H1 (cell line): ENCODE measurements around the gene PHF1. TPM values are rescaled to one million over a fixed set of nuclear protein-coding genes. Genes with fewer than 3 reads are reported as not detected.

Experiments used
- CTCF ChIA-PET: fragments of 300-600 bp; sonication (Branson Sonifier 250); formaldehyde crosslinking; loops from one replicate; lab custom pipeline; 2021; ENCODE audit not compliant: partially characterized antibody; lab: Charles Lee
- POLR2A ChIA-PET: fragments of 300-600 bp; sonication (Branson Sonifier 250); formaldehyde crosslinking; loops from one replicate; lab custom pipeline; 2021; ENCODE audit warnings: inconsistent platforms; ENCODE audit not compliant: partially characterized antibody; lab: Charles Lee
- DNase-seq, 2 experiments: peaks; one replicate each; pipeline versions ENCODE4 v3.0.0 to v3.0.0-alpha.2; 2010 to 2022; ENCODE audit warnings: low spot score in 2 of 2, low read depth in 1 of 2, mixed read lengths in 1 of 2
- FAIRE-seq: peaks from 2 replicates; lab custom pipeline; 2011; peaks lifted over from hg19 to GRCh38; lab: Jason Lieb, UNC
- H2AFZ ChIP-seq: 2 replicates; pipeline ENCODE4 v1.8.1; 2012; ENCODE audit warnings: low read length, inconsistent platforms
- H2AK5ac ChIP-seq: 2 replicates; pipeline ENCODE4 v1.6.1; 2013; ENCODE audit warnings: low read depth, low read length
- H2BK120ac ChIP-seq: replicated peaks from 2 replicates; pipeline ENCODE3; 2013; ENCODE audit warnings: low read depth, low read length, inconsistent platforms
- H2BK12ac ChIP-seq: 2 replicates; pipeline ENCODE4 v1.6.1; 2013; ENCODE audit warnings: low read depth, low read length
- H2BK15ac ChIP-seq: 2 replicates; pipeline ENCODE4 v1.6.1; 2013; ENCODE audit warnings: low read length
- H2BK20ac ChIP-seq: 2 replicates; pipeline ENCODE4 v1.6.1; 2013; ENCODE audit warnings: low read length
- H2BK5ac ChIP-seq: 2 replicates; pipeline ENCODE4 v1.6.1; 2013; ENCODE audit warnings: low read depth, low read length
- H3K14ac ChIP-seq: 2 replicates; pipeline ENCODE4 v1.6.1; 2013; ENCODE audit warnings: inconsistent platforms; ENCODE audit not compliant: insufficient read length
- H3K18ac ChIP-seq: 2 replicates; pipeline ENCODE4 v1.6.1; 2013; ENCODE audit warnings: low read length; ENCODE audit errors: extremely low read depth
- H3K23ac ChIP-seq: 2 replicates; pipeline ENCODE4 v1.6.1; 2013; ENCODE audit warnings: inconsistent platforms; ENCODE audit not compliant: insufficient read length
- H3K23me2 ChIP-seq: 2 replicates; pipeline ENCODE4 v1.6.1; 2013; ENCODE audit warnings: low read depth, low read length
- H3K27ac ChIP-seq: 2 replicates; pipeline ENCODE4 v1.6.1; 2011; ENCODE audit warnings: low read depth, low read length, inconsistent platforms
- H3K27me3 ChIP-seq, 4 experiments: replicated peaks in 1 of 4; 1 replicate in 1 of 4; 2 replicates in 3 of 4; pipeline versions ENCODE4 v1.6.1 to v1.8.1; 2011 to 2013; ENCODE audit warnings: low read length in 3 of 4, mild to moderate bottlenecking in 3 of 4, inconsistent platforms in 2 of 4, mixed read lengths in 2 of 4, moderate library complexity in 1 of 4; ENCODE audit not compliant: control insufficient read depth in 3 of 4, insufficient read depth in 3 of 4; ENCODE audit errors: extremely low read depth in 1 of 4
- H3K36me3 ChIP-seq, 4 experiments: 2 replicates each; pipeline versions ENCODE4 v1.6.1 to v1.8.1; 2011 to 2013; ENCODE audit warnings: mild to moderate bottlenecking in 4 of 4, low read length in 3 of 4, moderate library complexity in 2 of 4, control low read depth in 1 of 4, inconsistent platforms in 1 of 4; ENCODE audit not compliant: insufficient read depth in 4 of 4, control insufficient read depth in 2 of 4
- H3K4ac ChIP-seq: replicated peaks from 2 replicates; pipeline ENCODE3; 2013; ENCODE audit warnings: low read length, low read depth, mixed read lengths, inconsistent platforms; ENCODE audit not compliant: insufficient read length
- H3K4me1 ChIP-seq, 4 experiments: replicated peaks in 1 of 4; 1 replicate in 1 of 4; 2 replicates in 3 of 4; pipeline versions ENCODE4 v1.6.1 to v1.8.1; 2011 to 2013; ENCODE audit warnings: low read length in 3 of 4, inconsistent platforms in 2 of 4, mixed read lengths in 1 of 4; ENCODE audit not compliant: insufficient read depth in 4 of 4, control insufficient read depth in 3 of 4
- H3K4me2 ChIP-seq, 2 experiments: 2 replicates each; pipeline versions ENCODE4 v1.6.1 to v1.8.1; 2011 to 2013; ENCODE audit warnings: low read depth in 2 of 2, low read length in 2 of 2, control low read depth in 1 of 2, inconsistent platforms in 1 of 2, mild to moderate bottlenecking in 1 of 2; ENCODE audit not compliant: insufficient read depth in 1 of 2
- H3K4me3 ChIP-seq, 4 experiments: fragments of 200-600, 300-600 bp in 1 of 4; sonication (generic), shearing (Covaris generic), sonication (Bioruptor Twin) in 1 of 4; 2 replicates each; pipeline versions ENCODE4 v1.5.1 to v1.8.1; 2011 to 2016; ENCODE audit warnings: low read length in 4 of 4, low read depth in 3 of 4, control low read depth in 2 of 4, inconsistent platforms in 2 of 4, mild to moderate bottlenecking in 2 of 4, mixed read lengths in 1 of 4, moderate library complexity in 1 of 4; ENCODE audit not compliant: insufficient read depth in 2 of 4; ENCODE audit errors: extremely low read depth in 1 of 4
- H3K56ac ChIP-seq: replicated peaks from 2 replicates; pipeline ENCODE3; 2013; ENCODE audit warnings: low read depth, mild to moderate bottlenecking, mixed read lengths, low read length, inconsistent platforms; ENCODE audit not compliant: insufficient read length
- H3K79me1 ChIP-seq: 2 replicates; pipeline ENCODE4 v1.6.1; 2013; ENCODE audit warnings: low read depth, low read length, control low read depth
- H3K79me2 ChIP-seq, 2 experiments: 2 replicates each; pipeline versions ENCODE4 v1.6.1 to v1.8.1; 2012 to 2013; ENCODE audit warnings: low read length in 2 of 2, mild to moderate bottlenecking in 2 of 2, inconsistent platforms in 1 of 2; ENCODE audit not compliant: insufficient read depth in 2 of 2, control insufficient read depth in 1 of 2
- H3K9ac ChIP-seq, 4 experiments: replicated peaks in 1 of 4; 1 replicate in 1 of 4; 2 replicates in 3 of 4; pipeline versions ENCODE4 v1.6.1 to v1.8.1; 2011 to 2013; ENCODE audit warnings: low read depth in 3 of 4, low read length in 3 of 4, control low read depth in 2 of 4, mild to moderate bottlenecking in 2 of 4, moderate library complexity in 2 of 4, inconsistent platforms in 1 of 4; ENCODE audit errors: extremely low read depth in 1 of 4
- H3K9me3 ChIP-seq, 2 experiments: 2 replicates each; pipeline versions ENCODE4 v1.6.1 to v1.8.1; 2012 to 2013; ENCODE audit warnings: mild to moderate bottlenecking in 2 of 2, moderate library complexity in 2 of 2, control low read depth in 1 of 2, inconsistent platforms in 1 of 2, low read depth in 1 of 2, low read length in 1 of 2, mixed read lengths in 1 of 2; ENCODE audit not compliant: insufficient read depth in 2 of 2
- H4K20me1 ChIP-seq, 2 experiments: replicated peaks in 1 of 2; 2 replicates each; pipeline versions ENCODE3 to v1.8.1; 2011 to 2013; ENCODE audit warnings: inconsistent platforms in 2 of 2, low read length in 2 of 2, mild to moderate bottlenecking in 1 of 2; ENCODE audit not compliant: insufficient read depth in 2 of 2, control insufficient read depth in 1 of 2
- H4K5ac ChIP-seq: 2 replicates; pipeline ENCODE4 v1.6.1; 2013; ENCODE audit warnings: low read length, low read depth, mixed read lengths, inconsistent platforms; ENCODE audit not compliant: insufficient read length
- H4K8ac ChIP-seq: 2 replicates; pipeline ENCODE4 v1.8.0; 2013; ENCODE audit warnings: mild to moderate bottlenecking, moderate library complexity, low read length, inconsistent platforms; ENCODE audit not compliant: insufficient read depth; ENCODE audit errors: extremely low read depth
- H4K91ac ChIP-seq: replicated peaks from 2 replicates; pipeline ENCODE3; 2013; ENCODE audit warnings: low read length, mixed read lengths, inconsistent platforms; ENCODE audit not compliant: insufficient read length
- BCL11A ChIP-seq, 2 experiments: IDR thresholded peaks; one replicate each; pipeline ENCODE4 v1.6.1; 2011; ENCODE audit warnings: low read depth in 2 of 2, low read length in 2 of 2, mild to moderate bottlenecking in 2 of 2
- EGR1 ChIP-seq: IDR thresholded peaks from 2 replicates; pipeline ENCODE4 v1.6.1; 2011; ENCODE audit warnings: low read depth, low read length, borderline replicate concordance
- KDM4A ChIP-seq: IDR thresholded peaks from one replicate; pipeline ENCODE4 v1.7.1; 2012; ENCODE audit warnings: low read depth, mild to moderate bottlenecking, moderate library complexity, low read length, inconsistent platforms; ENCODE audit not compliant: severe bottlenecking
- KDM5A ChIP-seq: fragments of 200-600 bp; IDR thresholded peaks from 2 replicates; pipeline ENCODE4 v1.7.1; 2012; ENCODE audit warnings: mild to moderate bottlenecking, low read length, inconsistent platforms, mixed read lengths
- PHF8 ChIP-seq: fragments of 200-600 bp; sonication (generic); conservative IDR thresholded peaks from 2 replicates; pipeline ENCODE4 v1.7.1; 2012; ENCODE audit warnings: low read depth, mild to moderate bottlenecking, inconsistent platforms, low read length, moderate library complexity
- POLR2AphosphoS5 ChIP-seq: IDR thresholded peaks from 2 replicates; pipeline ENCODE4 v1.6.1; 2011; ENCODE audit warnings: low read depth, low read length
- POU5F1 ChIP-seq: IDR thresholded peaks from 2 replicates; pipeline ENCODE4 v1.6.1; 2011; ENCODE audit warnings: low read depth, mild to moderate bottlenecking, low read length, moderate library complexity
- SAP30 ChIP-seq: fragments of 300-600 bp; sonication (generic); IDR thresholded peaks from 2 replicates; pipeline ENCODE4 v1.7.1; 2012; ENCODE audit warnings: low read length, moderate library complexity, mild to moderate bottlenecking, inconsistent platforms; ENCODE audit not compliant: insufficient read depth, insufficient replicate concordance
- SP1 ChIP-seq: IDR thresholded peaks from 2 replicates; pipeline ENCODE4 v1.6.1; 2011; ENCODE audit warnings: low read depth, low read length
- SP2 ChIP-seq: IDR thresholded peaks from 2 replicates; pipeline ENCODE4 v1.6.1; 2012; ENCODE audit warnings: mild to moderate bottlenecking, low read length, inconsistent platforms
- SRF ChIP-seq: IDR thresholded peaks from 2 replicates; pipeline ENCODE4 v1.6.1; 2011; ENCODE audit warnings: mild to moderate bottlenecking, low read depth, low read length, moderate library complexity
- TAF1 ChIP-seq: IDR thresholded peaks from 2 replicates; pipeline ENCODE4 v1.6.1; 2011; ENCODE audit warnings: mild to moderate bottlenecking, low read depth, low read length
- TCF12 ChIP-seq: IDR thresholded peaks from 2 replicates; pipeline ENCODE4 v1.6.1; 2011; ENCODE audit warnings: low read depth, mild to moderate bottlenecking, low read length
- TEAD4 ChIP-seq: IDR thresholded peaks from 2 replicates; pipeline ENCODE4 v1.6.1; 2012; ENCODE audit warnings: low read depth, low read length, inconsistent platforms, mixed read lengths
- WGBS, 2 experiments: shearing (Covaris generic) in 1 of 2; methylation state at CpG; one replicate each; pipeline versions ENCODE4 v1.1.6 to v1.1.7; 2013 to 2015; ENCODE audit warnings: low lambda C conversion rate in 2 of 2, mixed read lengths in 2 of 2, inconsistent platforms in 1 of 2, low coverage in 1 of 2, missing lambda C conversion rate in 1 of 2; ENCODE audit not compliant: insufficient replicate concordance in 2 of 2, insufficient coverage in 1 of 2, insufficient read length in 1 of 2; ENCODE audit errors: extremely low coverage in 1 of 2, missing lambda C conversion rate in 1 of 2; 5-methylcytosine and 5-hydroxymethylcytosine counted together
- polyA plus RNA-seq, 7 experiments: library from polyadenylated mRNA; depleted of rRNA in 3 of 7; stranded (reverse) in 5 of 7; unstranded in 2 of 7; fragments of >200 nt in 5 of 7; fragments of 200-250 nt in 2 of 7; gene quantifications; 1 replicate in 5 of 7; 2 replicates in 1 of 7; 4 replicates in 1 of 7; pipeline versions ENCODE4 v1.2.1 to v1.2.3, GENCODE V29; 2011 to 2013; ENCODE audit warnings: missing spikeins in 2 of 7, mixed read lengths in 2 of 7
- total RNA-seq: library from RNA; stranded (reverse); fragmentation: NEBNext Ultra II Directional; extraction: Animal tissue kit (Norgen Biotek cat#: 25700); gene quantifications from 2 replicates; pipeline ENCODE4 v1.2.1, GENCODE V29; 2021

Gene PHF1
- total and polyA plus RNA-seq, 2 of the 8 experiments (the other 6 are each of a cell fraction or from before 2014, with no cell fraction given), result 47.3 to 78.6 TPM

DNA sequence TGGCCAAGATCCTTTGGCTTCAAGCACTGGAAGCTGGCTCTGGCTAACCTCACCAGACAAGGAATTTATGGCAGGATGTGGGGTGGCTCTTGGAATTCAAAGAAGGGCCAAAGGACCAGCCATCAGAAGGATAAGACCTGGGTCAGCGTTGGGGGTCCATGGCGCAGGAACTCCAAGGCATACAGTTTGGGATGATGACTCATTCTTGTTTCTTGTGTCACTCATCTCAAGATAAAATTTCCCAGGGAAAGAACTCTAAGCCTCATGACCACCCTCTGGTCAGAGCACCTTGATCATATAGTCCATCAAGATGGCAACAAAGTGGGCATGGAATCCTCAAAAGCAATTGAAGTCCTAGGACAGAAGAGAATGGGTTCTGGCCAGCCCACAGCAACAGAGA is 48.4 kb downstream of the PHF1 start:
- no peak overlapping the region for H2AK5ac ChIP-seq
- ChIA-PET POLR2A (interaction anchor here (1.1 to 17.2 kb wide), 5 partner anchors 8 to 182 kb away, joined by 4 to 381 read pairs (median 6); partner anchors contain the start of gene B3GALT4), CTCF (interaction anchor here (1.3 kb wide), 1 partner anchor 28 kb away, joined by 3 read pairs; no protein-coding TSS in a partner anchor)
- H3K23me2 ChIP-seq, result peaks cover 5% of the 10 kb centered on the region
- no peak overlapping the region for H3K56ac ChIP-seq
- peaks cover 0 to 5% (median 4%) of the 10 kb centered on the region in 4 experiments; a peak in 5 of 7 replicates for H3K4me1 ChIP-seq
- H3K4ac ChIP-seq, result no peak overlapping the region
- no peaks in the 10 kb centered on the region for H4K20me1 ChIP-seq
- H4K5ac ChIP-seq, result no peak overlapping the region
- peaks cover 10 to 12% (median 11%) of the 10 kb centered on the region in 4 experiments; a peak in 5 of 8 replicates for H3K36me3 ChIP-seq
- no peak overlapping the region for H2BK12ac ChIP-seq
- H3K4me2 ChIP-seq, result no peak overlapping the region
- H3K23ac ChIP-seq, result no peak overlapping the region
- H2BK20ac ChIP-seq, result no peak overlapping the region
- H3K4me3 ChIP-seq, result no peak overlapping the region
- H3K14ac ChIP-seq, result no peak overlapping the region
- no peak overlapping the region for H2AFZ ChIP-seq
- DNase-seq (no peak), FAIRE-seq (no peak)
- 90% methylated on average over 2 of the region's 2 CpGs; no CpG with 5 or more reads in 1 of the 2 experiments for WGBS, 2 experiments
- H4K8ac ChIP-seq, result no peak overlapping the region
- peaks cover 0 to 13% of the 10 kb centered on the region in 2 experiments; a peak in 2 of 4 replicates for H3K79me2 ChIP-seq
- H3K27me3 ChIP-seq, result no peaks in the 10 kb centered on the region
- no peak overlapping the region for H3K27ac ChIP-seq
- H3K9me3 ChIP-seq, result no peaks in the 10 kb centered on the region
- no peak overlapping the region for H3K9ac ChIP-seq
- no peak overlapping the region for H2BK5ac ChIP-seq
- H4K91ac ChIP-seq, result no peak overlapping the region
- H2BK120ac ChIP-seq, result no peak overlapping the region
- H3K18ac ChIP-seq, result no peak overlapping the region
- no peak overlapping the region; the same call in 1 of the 2 replicates for H2BK15ac ChIP-seq
- H3K79me1 ChIP-seq, result peaks cover 5% of the 10 kb centered on the region; the same call in 1 of the 2 replicates
- no peak for TF ChIP-seq PHF8
- TF ChIP-seq EGR1, result no peak
- TF ChIP-seq SP1, result no peak
- no peak for TF ChIP-seq BCL11A (IDR thresholded peaks at IDR 0.05; ENCODE audit: low read depth in 2 of 2, low read length in 2 of 2)
- TF ChIP-seq KDM5A, result no peak
- TF ChIP-seq SAP30, result no peak
- no peak for TF ChIP-seq SP2
- TF ChIP-seq TAF1, result no peak
- TF ChIP-seq POU5F1, result no peak
- no peak for TF ChIP-seq POLR2AphosphoS5
- TF ChIP-seq SRF, result no peak
- TF ChIP-seq TEAD4, result no peak
- TF ChIP-seq KDM4A, result no peak
- no peak for TF ChIP-seq TCF12
